ENCODE measurements around the gene FAM47E. TPM values are rescaled to one million over a fixed set of nuclear protein-coding genes. Genes with fewer than 3 reads are reported as not detected.

Gene FAM47E
- total RNA-seq, 2 donors from 2014 or later: 12.3 to 15.1 TPM

DNA sequence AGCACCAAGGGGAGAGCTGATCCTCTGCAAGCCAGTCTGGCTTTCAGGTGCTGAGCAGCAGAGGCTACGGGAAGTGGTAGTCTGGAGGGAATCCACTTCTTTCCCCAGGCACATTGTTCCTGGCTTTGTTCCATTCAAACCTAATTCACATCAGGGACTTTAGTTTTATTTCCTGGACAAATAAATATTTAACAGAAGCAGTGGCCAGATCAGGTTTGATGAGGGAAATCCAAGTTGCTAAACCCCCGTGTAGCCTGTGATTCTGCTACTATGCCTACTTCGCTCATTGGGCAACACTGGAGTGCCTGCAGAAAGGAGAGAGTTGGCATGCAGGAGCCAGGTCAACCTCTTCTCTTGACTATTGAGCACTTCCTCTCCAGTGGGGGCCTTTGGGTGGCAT, 41.2 kb downstream of the FAM47E start:
- 58% methylated on average over 3 of the region's 3 CpGs for WGBS
- no peaks in the 10 kb centered on the region for H3K9me3 ChIP-seq
- TF ChIP-seq POLR2AphosphoS5 (IDR thresholded peaks at IDR 0.05) (no peak), CTCF (IDR thresholded peaks at IDR 0.05) (no peak)
- H3K27ac ChIP-seq: no peak overlapping the region
- no peaks in the 10 kb centered on the region for H3K27me3 ChIP-seq (replicated peaks; ENCODE audit: insufficient read depth)
- no peak for DNase-seq (ENCODE audit: low spot score)
- H3K36me3 ChIP-seq: no peaks in the 10 kb centered on the region
- intact Hi-C loops (cut with DNase I): no loop called here
- peaks cover 4% of the 10 kb centered on the region for H3K4me1 ChIP-seq (replicated peaks)
- no peak overlapping the region for H3K4me3 ChIP-seq

- H3K9me3 ChIP-seq: no peaks in the 10 kb centered on the region
- H3K4me3 ChIP-seq: no peak overlapping the region
- 46% methylated on average over 2 of the region's 2 CpGs for WGBS
- no peaks in the 10 kb centered on the region for H3K27me3 ChIP-seq (replicated peaks; ENCODE audit: insufficient read depth)
- H3K36me3 ChIP-seq: no peaks in the 10 kb centered on the region
- peaks cover 4% of the 10 kb centered on the region for H3K4me1 ChIP-seq (replicated peaks)
- no peak overlapping the region for H3K27ac ChIP-seq
- intact Hi-C loops (cut with DNase I): no loop called here
- no peak for DNase-seq (ENCODE audit: low spot score)
- TF ChIP-seq POLR2A (IDR thresholded peaks at IDR 0.05) (no peak), POLR2AphosphoS5 (IDR thresholded peaks at IDR 0.05) (no peak), CTCF (IDR thresholded peaks at IDR 0.05) (no peak)
Observed at GRCh38 chr4:76293772-76294171, 42.3 kb downstream of the FAM47E start.

GRCh38 chr4:76296286-76296820, 44.8 kb downstream of the FAM47E start:
- Histone ChIP-seq H3K27ac (no peak overlapping the region), H3K9me3 (no peaks in the 10 kb centered on the region), H3K27me3 (replicated peaks; ENCODE audit: insufficient read depth) (no peaks in the 10 kb centered on the region), H3K36me3 (no peaks in the 10 kb centered on the region), H3K4me3 (no peak overlapping the region), H3K4me1 (replicated peaks) (peaks cover 4% of the 10 kb centered on the region)
- WGBS: 90% methylated on average over 3 of the region's 3 CpGs
- no peak for DNase-seq (ENCODE audit: low spot score)
- TF ChIP-seq POLR2A (IDR thresholded peaks at IDR 0.05): no peak
- no peak for TF ChIP-seq CTCF (IDR thresholded peaks at IDR 0.05)
- no peak for TF ChIP-seq POLR2AphosphoS5 (IDR thresholded peaks at IDR 0.05)
- intact Hi-C loops (cut with DNase I): no loop called here

GRCh38 chr4:76298227-76298626, 46.7 kb downstream of the FAM47E start:
- intact Hi-C loops (cut with DNase I): no loop called here
- TF ChIP-seq CTCF (IDR thresholded peaks at IDR 0.05): no peak
- no peak for TF ChIP-seq POLR2A (IDR thresholded peaks at IDR 0.05)
- no peak for TF ChIP-seq POLR2AphosphoS5 (IDR thresholded peaks at IDR 0.05)

DNA sequence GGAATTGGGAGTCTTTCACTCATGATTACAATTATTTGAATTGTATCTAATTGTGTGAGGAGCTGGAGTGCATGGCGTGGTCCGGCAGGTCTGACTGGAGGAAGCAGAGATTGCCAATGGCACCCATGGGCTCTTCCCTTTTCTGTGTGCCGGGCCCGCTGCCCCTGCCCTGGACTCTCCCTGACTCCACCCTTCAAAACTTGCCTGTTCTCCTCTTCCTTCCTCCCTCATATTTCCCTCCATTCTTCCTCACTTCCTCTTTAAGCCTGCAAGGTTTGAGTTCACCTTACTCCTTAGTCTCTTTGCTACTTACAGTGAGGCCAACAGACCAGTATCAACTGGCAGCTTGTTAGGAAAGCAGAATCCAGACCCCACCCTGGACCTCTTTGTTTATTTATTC, 48.5 kb downstream of the FAM47E start:
- Histone ChIP-seq H3K9me3 (no peaks in the 10 kb centered on the region), H3K27ac (no peak overlapping the region), H3K36me3 (no peaks in the 10 kb centered on the region), H3K4me1 (replicated peaks) (no peaks in the 10 kb centered on the region), H3K27me3 (replicated peaks; ENCODE audit: insufficient read depth) (no peaks in the 10 kb centered on the region), H3K4me3 (no peak overlapping the region)
- WGBS: 77% methylated on average over 4 of the region's 4 CpGs
- intact Hi-C loops (cut with DNase I): no loop called here
- no peak for DNase-seq (ENCODE audit: low spot score)
- TF ChIP-seq POLR2AphosphoS5 (IDR thresholded peaks at IDR 0.05): no peak
- TF ChIP-seq POLR2A (IDR thresholded peaks at IDR 0.05): no peak
- no peak for TF ChIP-seq CTCF (IDR thresholded peaks at IDR 0.05)

More at GRCh38 chr4:76298227-76298626, 46.7 kb downstream of the FAM47E start:
- H3K4me3 ChIP-seq: no peak overlapping the region
- H3K4me1 ChIP-seq (replicated peaks): no peaks in the 10 kb centered on the region
- H3K36me3 ChIP-seq: no peaks in the 10 kb centered on the region
- H3K9me3 ChIP-seq: no peaks in the 10 kb centered on the region
- no peak for DNase-seq (ENCODE audit: low spot score)
- no peaks in the 10 kb centered on the region for H3K27me3 ChIP-seq (replicated peaks; ENCODE audit: insufficient read depth)
- H3K27ac ChIP-seq: no peak overlapping the region

All from prostate gland (tissue), 2 donors.